ENCODE data around the gene CBLC.
A peak's percentile ranks its signal among the peaks of the same experiment; 100 is the strongest.

CBLC gene

GRCh38 chr19:44746616-44746945 is 31.1 kb upstream of the CBLC start:
- DNase-seq (ENCODE audit: insufficient read length, low spot score) (no peak), FAIRE-seq (no peak)

- FAIRE-seq (peak; percentile 98), DNase-seq (ENCODE audit: insufficient read length, low spot score) (peak; percentile 80)
Measured at GRCh38 chr19:44746946-44747738, 30.5 kb upstream of the CBLC start.

- FAIRE-seq = no peak
- peak; percentile 39 for DNase-seq (ENCODE audit: insufficient read length, low spot score)
Measured at GRCh38 chr19:44747739-44748425, 29.8 kb upstream of the CBLC start.

- peak; percentile 59 for DNase-seq (ENCODE audit: insufficient read length, low spot score)
- FAIRE-seq = peak; percentile 54
Measured at GRCh38 chr19:44748426-44749254, 29.1 kb upstream of the CBLC start, which contains the start of gene BCL3. TSS of gene BCL3 (plus strand) at chr19:44748708. CDS start at chr19:44748791, 83 bp downstream.

GRCh38 chr19:44749292-44749691 is 28.4 kb upstream of the CBLC start:
- DNase-seq (ENCODE audit: insufficient read length, low spot score) (no peak), FAIRE-seq (no peak)

- DNase-seq (ENCODE audit: insufficient read length, low spot score) (no peak), FAIRE-seq (no peak)
Measured at GRCh38 chr19:44749994-44750393, 27.7 kb upstream of the CBLC start.

- FAIRE-seq (no peak), DNase-seq (ENCODE audit: insufficient read length, low spot score) (no peak)
Measured at GRCh38 chr19:44752123-44752815, 25.4 kb upstream of the CBLC start.

- FAIRE-seq = peak; percentile 97
Measured at GRCh38 chr19:44752816-44753625, 24.7 kb upstream of the CBLC start.

GRCh38 chr19:44753626-44753931 is 24.1 kb upstream of the CBLC start:
- FAIRE-seq (no peak), DNase-seq (ENCODE audit: insufficient read length, low spot score) (no peak)

More at GRCh38 chr19:44752816-44753625, 24.7 kb upstream of the CBLC start:
- peak; percentile 92 for DNase-seq (ENCODE audit: insufficient read length, low spot score)

GRCh38 chr19:44753932-44754749 is 23.5 kb upstream of the CBLC start:
- DNase-seq (ENCODE audit: insufficient read length, low spot score) (peak; percentile 83), FAIRE-seq (peak; percentile 86)

- DNase-seq (ENCODE audit: insufficient read length, low spot score) (no peak), FAIRE-seq (no peak)
Measured at GRCh38 chr19:44754750-44755080, 23.0 kb upstream of the CBLC start.

GRCh38 chr19:44755219-44755618 is 22.5 kb upstream of the CBLC start:
- DNase-seq (ENCODE audit: insufficient read length, low spot score) (no peak), FAIRE-seq (no peak)

GRCh38 chr19:44756089-44756562 is 21.6 kb upstream of the CBLC start:
- no peak for FAIRE-seq
- no peak for DNase-seq (ENCODE audit: insufficient read length, low spot score)

- DNase-seq (ENCODE audit: insufficient read length, low spot score) = no peak
- no peak for FAIRE-seq
Measured at GRCh38 chr19:44757057-44757734, 20.5 kb upstream of the CBLC start.

GRCh38 chr19:44757735-44758505 is 19.8 kb upstream of the CBLC start:
- DNase-seq (ENCODE audit: insufficient read length, low spot score) (no peak), FAIRE-seq (peak; percentile 64)

GRCh38 chr19:44758596-44758995 is 19.1 kb upstream of the CBLC start:
- DNase-seq (ENCODE audit: insufficient read length, low spot score) (no peak), FAIRE-seq (no peak)

- FAIRE-seq (no peak), DNase-seq (ENCODE audit: insufficient read length, low spot score) (no peak)
Measured at GRCh38 chr19:44759083-44759804, 18.4 kb upstream of the CBLC start.

Data from HTR-8/SVneo (cell line).